DMS153 (cell line): ENCODE data around the gene ZNF587B.
"Not testable (repeated sequence)": the region's sequence is repeated elsewhere in the genome, so short reads cannot be mapped to it uniquely, and the experiment has no call there.

Experiments
- DNase-seq: peaks from one replicate; lab custom pipeline; 2025; lab: John Stamatoyannopoulos, UW

ZNF587B gene

DNA sequence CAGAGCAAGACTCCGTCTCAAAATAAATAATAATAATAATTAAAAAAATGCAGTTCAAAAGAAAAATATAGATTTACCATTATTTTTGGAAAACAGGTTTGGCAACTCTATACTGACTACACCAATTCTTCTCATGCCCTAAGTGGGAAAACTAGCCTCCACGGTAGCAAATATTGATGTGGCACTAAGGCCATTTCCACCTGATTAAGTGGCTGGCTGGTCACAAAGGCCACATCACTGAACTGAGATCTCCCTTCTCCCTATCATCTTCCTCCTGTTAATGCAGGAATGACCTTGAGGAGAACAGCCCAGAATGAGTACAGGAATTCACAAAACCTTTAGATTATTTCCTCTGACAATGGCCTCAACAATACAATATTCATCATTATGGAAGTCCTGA, 40.1 kb downstream of the ZNF587B start:
- no peak for DNase-seq

DNA sequence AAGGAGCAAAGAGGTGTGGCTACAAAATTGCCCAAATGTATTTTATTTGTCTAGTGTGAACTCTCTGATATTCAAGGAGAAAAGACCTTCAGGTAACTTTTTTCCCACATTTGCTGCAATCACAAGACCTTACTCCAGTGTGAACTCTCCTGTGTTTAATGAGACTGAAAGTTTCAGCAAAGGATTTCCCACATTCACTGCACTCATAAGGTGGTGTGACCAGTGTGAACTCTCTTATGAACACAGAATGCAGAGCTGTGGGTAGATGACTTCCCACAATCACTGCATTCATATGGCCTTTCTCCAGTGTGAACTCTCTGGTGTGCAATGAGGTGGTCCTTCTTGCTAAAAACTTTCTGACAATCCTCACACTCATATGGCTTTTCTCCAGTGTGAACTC, 42.4 kb downstream of the ZNF587B start:
- DNase-seq, result no peak

DNA sequence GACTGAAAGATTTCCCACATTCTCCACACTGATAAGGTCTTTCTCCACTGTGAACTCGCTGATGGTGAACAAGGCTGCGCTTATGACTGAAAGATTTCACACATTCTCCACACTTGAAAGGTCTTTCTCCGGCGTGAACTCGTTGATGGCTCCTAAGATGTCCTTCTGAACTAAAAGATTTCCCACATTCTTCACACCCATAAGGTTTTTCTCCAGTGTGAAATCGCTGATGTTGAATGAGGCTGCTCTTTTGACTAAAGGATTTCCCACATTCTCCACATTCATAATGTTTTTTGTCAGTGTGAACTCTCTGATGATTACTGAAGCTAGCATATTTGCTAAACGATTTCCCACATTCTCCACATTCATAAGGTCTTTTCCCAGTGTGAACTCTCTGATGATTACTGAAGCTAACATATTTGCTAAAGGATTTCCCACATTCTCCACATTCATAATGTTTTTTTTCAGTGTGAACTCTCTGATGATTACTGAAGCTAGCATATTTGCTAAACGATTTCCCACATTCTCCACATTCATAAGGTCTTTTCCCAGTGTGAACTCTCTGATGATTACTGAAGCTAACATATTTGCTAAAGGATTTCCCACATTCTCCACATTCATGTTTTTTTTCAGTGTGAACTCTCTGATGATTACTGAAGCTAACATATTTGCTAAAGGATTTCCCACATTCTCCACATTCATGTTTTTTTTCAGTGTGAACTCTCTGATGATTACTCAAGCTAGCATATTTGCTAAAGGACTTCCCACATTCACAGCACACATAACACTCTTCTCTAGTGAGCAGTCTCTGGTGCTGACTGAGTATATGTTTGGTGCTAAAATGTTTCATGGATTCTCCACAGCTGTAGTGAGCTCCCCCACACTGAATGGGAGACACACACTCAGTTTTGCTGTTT, 44.0 kb downstream of the ZNF587B start:
- DNase-seq, result not testable (repeated sequence)

DNA sequence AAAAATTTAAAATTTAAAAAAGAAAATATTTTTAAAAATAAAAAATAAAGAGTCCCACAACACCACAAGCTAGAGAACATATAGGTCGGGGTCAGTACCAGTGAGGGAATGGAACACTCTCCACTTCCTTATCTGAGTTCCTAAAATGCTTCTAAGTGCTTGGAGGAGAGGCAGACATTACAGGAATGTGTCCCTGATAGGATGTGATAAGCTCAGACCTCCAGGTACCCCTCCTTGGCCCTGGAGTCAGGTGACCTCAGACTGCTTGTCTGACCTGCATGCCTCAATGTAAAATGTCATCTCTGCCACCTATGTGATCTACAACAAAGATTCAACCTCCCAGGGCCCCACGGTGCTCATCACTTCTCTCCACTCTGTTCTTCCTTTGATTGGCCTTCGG, 55.9 kb downstream of the ZNF587B start:
- no peak for DNase-seq

- DNase-seq, result no peak
Observed at GRCh38 chr19:57887195-57887941, 57.3 kb downstream of the ZNF587B start.

GRCh38 chr19:57888107-57888559, 58.0 kb downstream of the ZNF587B start:
- no peak for DNase-seq

GRCh38 chr19:57888560-57889231, 58.6 kb downstream of the ZNF587B start, which contains the start of gene ZNF814:
Gene ZNF814, minus strand, starts transcription at chr19:57889037. Its CDS starts 235 bp downstream, at chr19:57888802.
- DNase-seq, result no peak

- not testable (repeated sequence) for DNase-seq
Observed at GRCh38 chr19:57890706-57891105, 60.6 kb downstream of the ZNF587B start.
